AG04450 (cell line): ENCODE measurements around the gene FBXO41. TPM values are rescaled to one million over a fixed set of nuclear protein-coding genes. Genes with fewer than 3 reads are reported as not detected.
A peak's percentile ranks its signal among the peaks of the same experiment; 100 is the strongest.

Source experiments
- CTCF ChIA-PET: fragments of 300-600, 350-600 bp; formaldehyde crosslinking; extraction: SDS; loops from one replicate; lab custom pipeline; 2022; ENCODE audit warnings: antibody characterized with exemption, inconsistent platforms; lab: Charles Lee
- POLR2A ChIA-PET: fragments of 350-600 bp; formaldehyde crosslinking; extraction: SDS; loops from one replicate; lab custom pipeline; 2021; ENCODE audit warnings: antibody characterized with exemption, inconsistent platforms; lab: Yijun Ruan, JAX
- DNase-seq: peaks from one replicate; pipeline ENCODE4 v3.0.0-alpha.2; 2011; ENCODE audit warnings: low read depth, low spot score
- H3K27ac ChIP-seq: one replicate; pipeline ENCODE4 v1.5.1; 2012; ENCODE audit warnings: low read depth, low read length, control low read depth
- H3K27me3 ChIP-seq: one replicate; pipeline ENCODE4 v1.6.0; 2012; ENCODE audit warnings: low read length; ENCODE audit not compliant: control insufficient read depth, insufficient read depth
- H3K4me3 ChIP-seq: 2 replicates; pipeline ENCODE4 v1.5.1; 2011; ENCODE audit warnings: mild to moderate bottlenecking, low read depth, low read length, control low read depth
- H3K9me3 ChIP-seq: 2 replicates; pipeline ENCODE4 v1.5.1; 2012; ENCODE audit warnings: low read length; ENCODE audit not compliant: control insufficient read depth, insufficient read depth
- polyA plus RNA-seq: library from polyadenylated mRNA; depleted of rRNA; stranded (reverse); fragments of >200 nt; gene quantifications from 2 replicates; pipeline ENCODE4 v1.2.3, GENCODE V29; 2011
- TF ChIP-seq, protein P1 (sequence below): IDR thresholded peaks from 2 replicates; pipeline ENCODE4 v1.5.1; 2011; ENCODE audit warnings: low read depth, low read length, control low read depth, inconsistent platforms

FBXO41 gene
- polyA plus RNA-seq, 1 experiment = 2.5 TPM

DNA sequence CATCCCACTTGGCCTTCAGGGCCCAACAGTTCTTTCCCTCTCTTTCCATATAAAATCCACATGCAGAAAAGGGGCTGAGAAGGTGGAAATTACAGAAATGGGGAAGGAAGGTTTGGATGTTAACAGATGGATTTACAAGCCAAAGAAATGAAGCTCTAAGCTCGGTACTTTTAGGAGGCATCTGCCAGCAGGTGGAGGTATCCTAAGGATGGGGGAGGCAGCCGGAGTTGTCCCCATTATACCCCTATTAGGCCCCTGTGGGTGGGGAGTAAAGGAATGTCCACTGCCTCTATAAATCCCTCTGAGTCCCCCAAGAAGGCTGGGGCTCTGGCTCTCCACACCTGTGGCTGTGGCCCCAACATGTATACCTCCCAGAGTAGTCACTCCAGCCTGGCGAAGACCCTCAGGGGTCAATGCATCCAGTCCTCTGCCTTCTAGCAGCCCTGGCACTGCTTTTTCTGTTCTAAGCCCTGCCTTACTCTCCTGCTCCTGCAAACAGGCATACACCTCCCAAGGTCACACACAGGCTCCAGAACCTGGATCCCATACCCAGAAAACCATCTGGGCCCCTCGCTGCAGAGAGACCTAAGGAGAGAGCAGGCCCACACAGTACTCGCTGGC lies 1.2 kb downstream of the FBXO41 start:
- Histone ChIP-seq H3K9me3 (no peaks in the 10 kb centered on the region; the same call in 1 of the 2 replicates), H3K27ac (no peak overlapping the region), H3K27me3 (peaks cover 17% of the 10 kb centered on the region), H3K4me3 (peak overlapping the region; percentile 70)
- ChIA-PET CTCF (no interaction called here), POLR2A (no interaction called here)
- TF ChIP-seq, protein P1, sequence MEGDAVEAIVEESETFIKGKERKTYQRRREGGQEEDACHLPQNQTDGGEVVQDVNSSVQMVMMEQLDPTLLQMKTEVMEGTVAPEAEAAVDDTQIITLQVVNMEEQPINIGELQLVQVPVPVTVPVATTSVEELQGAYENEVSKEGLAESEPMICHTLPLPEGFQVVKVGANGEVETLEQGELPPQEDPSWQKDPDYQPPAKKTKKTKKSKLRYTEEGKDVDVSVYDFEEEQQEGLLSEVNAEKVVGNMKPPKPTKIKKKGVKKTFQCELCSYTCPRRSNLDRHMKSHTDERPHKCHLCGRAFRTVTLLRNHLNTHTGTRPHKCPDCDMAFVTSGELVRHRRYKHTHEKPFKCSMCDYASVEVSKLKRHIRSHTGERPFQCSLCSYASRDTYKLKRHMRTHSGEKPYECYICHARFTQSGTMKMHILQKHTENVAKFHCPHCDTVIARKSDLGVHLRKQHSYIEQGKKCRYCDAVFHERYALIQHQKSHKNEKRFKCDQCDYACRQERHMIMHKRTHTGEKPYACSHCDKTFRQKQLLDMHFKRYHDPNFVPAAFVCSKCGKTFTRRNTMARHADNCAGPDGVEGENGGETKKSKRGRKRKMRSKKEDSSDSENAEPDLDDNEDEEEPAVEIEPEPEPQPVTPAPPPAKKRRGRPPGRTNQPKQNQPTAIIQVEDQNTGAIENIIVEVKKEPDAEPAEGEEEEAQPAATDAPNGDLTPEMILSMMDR = no peak
- no peak for DNase-seq

DNA sequence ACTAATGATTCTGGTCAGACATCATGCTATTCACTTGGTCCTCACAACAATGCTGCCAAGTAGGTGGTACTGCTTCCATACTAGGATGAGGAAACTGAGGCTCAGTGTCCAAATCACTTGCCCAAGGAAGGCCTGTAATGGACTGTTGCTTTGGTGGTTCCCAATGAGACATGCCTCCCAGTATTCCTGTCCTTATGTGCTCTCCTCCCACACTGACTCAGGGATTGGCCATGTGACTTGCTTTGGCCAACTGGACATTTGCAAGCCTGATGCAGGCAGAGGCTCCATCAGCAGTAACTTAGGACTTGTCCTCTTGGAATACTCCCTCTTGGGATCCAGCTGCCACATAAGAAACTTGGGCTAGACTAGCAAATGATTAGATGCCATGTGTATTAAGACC lies 3.0 kb downstream of the FBXO41 start:
- ChIA-PET CTCF (interaction anchor here (2.0 kb wide), 1 partner anchor 9 kb away, joined by 13 read pairs; no protein-coding TSS in a partner anchor), POLR2A (no interaction called here)
- no peak overlapping the region for H3K27ac ChIP-seq
- TF ChIP-seq, protein P1 = no peak
- H3K9me3 ChIP-seq = no peaks in the 10 kb centered on the region; the same call in 1 of the 2 replicates
- no peak for DNase-seq
- no peak overlapping the region for H3K4me3 ChIP-seq
- H3K27me3 ChIP-seq = peaks cover 15% of the 10 kb centered on the region

DNA sequence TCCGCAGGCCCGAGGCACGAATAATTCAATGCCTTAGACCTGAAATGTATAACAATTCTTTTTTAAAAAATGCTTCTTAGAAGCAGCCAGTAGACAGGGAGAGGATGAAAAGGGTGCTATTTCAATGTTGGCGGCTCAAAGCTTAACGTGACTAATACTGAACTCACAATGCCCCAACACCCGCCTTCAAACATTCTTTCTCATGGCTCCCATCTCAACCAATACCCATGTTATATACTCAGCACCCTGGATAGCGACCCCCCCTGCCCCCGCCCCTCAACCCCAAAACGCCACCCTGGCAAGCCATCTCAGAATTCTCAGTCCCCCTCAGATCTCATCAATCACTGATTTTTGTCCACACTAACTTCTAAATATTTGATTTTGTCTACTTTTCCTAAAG lies 4.4 kb downstream of the FBXO41 start:
- no peak for DNase-seq
- H3K9me3 ChIP-seq = no peaks in the 10 kb centered on the region; the same call in 1 of the 2 replicates
- no peak overlapping the region for H3K4me3 ChIP-seq
- peaks cover 4% of the 10 kb centered on the region for H3K27me3 ChIP-seq
- TF ChIP-seq, protein P1 = no peak
- CTCF ChIA-PET = interaction anchor here (2.0 kb wide), 1 partner anchor 10 kb away, joined by 13 read pairs; no protein-coding TSS in a partner anchor
- no peak overlapping the region for H3K27ac ChIP-seq
- POLR2A ChIA-PET = no interaction called here

DNA sequence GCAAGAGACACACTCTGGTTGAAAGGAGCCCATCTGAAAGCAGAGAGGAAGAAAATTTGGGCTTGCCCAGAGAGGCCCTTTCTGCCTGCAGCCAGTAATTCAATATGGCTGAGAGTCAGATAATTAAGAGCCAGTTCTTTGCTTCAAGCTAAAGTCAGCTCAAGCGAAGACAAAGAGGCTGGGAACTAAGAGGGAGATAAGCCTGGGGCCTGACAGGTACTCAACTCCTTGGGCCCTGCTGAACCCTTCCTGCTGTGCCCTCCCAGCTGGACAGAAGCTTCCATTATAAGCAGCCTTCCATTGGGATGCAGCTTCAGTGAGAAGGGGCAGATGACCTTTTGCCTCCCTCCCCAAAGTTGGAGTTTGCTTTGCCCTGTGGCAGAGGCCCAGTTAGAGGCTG lies 12.0 kb downstream of the FBXO41 start:
- POLR2A ChIA-PET = no interaction called here
- no peak overlapping the region for H3K4me3 ChIP-seq
- no peak overlapping the region for H3K27ac ChIP-seq
- H3K27me3 ChIP-seq = peaks cover 22% of the 10 kb centered on the region
- no peak for DNase-seq
- H3K9me3 ChIP-seq = no peaks in the 10 kb centered on the region; the same call in 1 of the 2 replicates
- CTCF ChIA-PET = no interaction called here
- TF ChIP-seq, protein P1 = no peak

DNA sequence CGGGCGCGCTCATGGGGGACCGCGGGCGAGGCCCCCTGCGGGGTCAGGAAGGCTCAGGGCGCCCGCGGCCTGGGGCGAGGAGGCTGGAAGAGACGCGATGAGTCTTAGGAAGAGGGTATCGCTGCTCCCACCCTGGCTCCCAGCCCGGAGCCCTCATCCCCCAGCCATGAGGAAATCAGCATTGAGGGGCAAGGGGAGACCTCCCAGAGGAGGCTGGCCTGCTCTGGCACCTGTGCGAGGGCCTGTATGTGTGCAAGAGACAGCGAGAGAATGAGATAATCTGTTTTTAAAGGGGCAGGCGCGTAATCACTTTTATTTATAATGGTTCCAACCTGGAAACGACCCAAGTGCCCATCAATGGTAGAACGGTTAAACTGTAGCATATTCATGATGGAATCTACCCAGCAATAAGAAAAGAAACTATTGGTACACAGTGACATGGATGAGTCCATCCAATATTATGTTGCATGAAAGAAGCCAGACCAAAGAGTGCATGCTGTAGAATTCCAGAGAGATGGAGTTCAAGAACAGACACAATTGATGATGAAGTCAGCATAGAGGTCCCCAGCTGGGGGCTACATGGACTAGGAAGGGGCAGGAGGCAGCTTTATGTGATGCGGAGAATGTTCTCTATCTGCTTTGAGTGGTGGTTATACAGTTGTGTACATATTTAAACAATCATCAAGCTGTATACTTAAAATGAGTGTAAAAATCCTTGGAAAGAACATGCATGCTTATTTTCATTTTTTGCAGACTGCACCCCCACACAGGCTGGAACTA lies 14.4 kb downstream of the FBXO41 start:
- ChIA-PET POLR2A (no interaction called here), CTCF (no interaction called here)
- H3K27me3 ChIP-seq = peaks cover 27% of the 10 kb centered on the region
- no peak for DNase-seq
- TF ChIP-seq, protein P1 = no peak
- H3K4me3 ChIP-seq = no peak overlapping the region
- no peak overlapping the region for H3K27ac ChIP-seq
- no peaks in the 10 kb centered on the region; the same call in 1 of the 2 replicates for H3K9me3 ChIP-seq
